Glomerular endothelial cell (primary cell): ENCODE data around the gene EIF4A3. TPM values are rescaled to one million over a fixed set of nuclear protein-coding genes. Genes with fewer than 3 reads are reported as not detected.
"Not testable (repeated sequence)": the region's sequence is repeated elsewhere in the genome, so short reads cannot be mapped to it uniquely, and the experiment has no call there.

Source experiments
- DNase-seq: peaks from one replicate; pipeline ENCODE4 v3.0.0-alpha.2; 2011; ENCODE audit warnings: low read depth, low spot score; ENCODE audit errors: extremely low read depth
- total RNA-seq: library from RNA; depleted of rRNA; stranded (reverse); fragments of >200 nt; gene quantifications from 2 replicates; pipeline ENCODE4 v1.2.3, GENCODE V29; 2015

The EIF4A3 gene
- total RNA-seq, 1 donor from 2014 or later: 71.3 TPM

- no peak for DNase-seq
These were observed 44.1 kb downstream of the EIF4A3 start for GRCh38 chr17:80102664-80103448.

- no peak for DNase-seq
These were observed 44.8 kb downstream of the EIF4A3 start for GRCh38 chr17:80101946-80102663.

- no peak for DNase-seq
These were observed 45.6 kb downstream of the EIF4A3 start, which contains the start of gene GAA for GRCh38 chr17:80101011-80101945. GAA (plus strand) TSS chr17:80101581; CDS start chr17:80104587, 3,006 bp downstream.

- DNase-seq: no peak
These were observed 46.9 kb downstream of the EIF4A3 start for GRCh38 chr17:80100035-80100323.

GRCh38 chr17:80099291-80100034 is 47.5 kb downstream of the EIF4A3 start:
- no peak for DNase-seq

GRCh38 chr17:80097844-80098691 is 48.9 kb downstream of the EIF4A3 start:
- no peak for DNase-seq

- no peak for DNase-seq
These were observed 49.8 kb downstream of the EIF4A3 start for GRCh38 chr17:80097127-80097621.

GRCh38 chr17:80096561-80097021 is 50.3 kb downstream of the EIF4A3 start:
- DNase-seq: no peak

GRCh38 chr17:80095844-80096475 is 51.0 kb downstream of the EIF4A3 start:
- no peak for DNase-seq

GRCh38 chr17:80095038-80095843 is 51.7 kb downstream of the EIF4A3 start:
- DNase-seq: no peak

GRCh38 chr17:80092959-80093358 is 54.0 kb downstream of the EIF4A3 start:
- DNase-seq: no peak

- DNase-seq: no peak
These were observed 55.6 kb downstream of the EIF4A3 start for GRCh38 chr17:80091376-80091775.

GRCh38 chr17:80090164-80090563 is 56.8 kb downstream of the EIF4A3 start:
- not testable (repeated sequence) for DNase-seq

- DNase-seq: no peak
These were observed 57.2 kb downstream of the EIF4A3 start for GRCh38 chr17:80089762-80090161.

GRCh38 chr17:80087346-80088265 is 59.3 kb downstream of the EIF4A3 start:
- DNase-seq: no peak

GRCh38 chr17:80086616-80087015 is 60.3 kb downstream of the EIF4A3 start:
- no peak for DNase-seq

- no peak for DNase-seq
These were observed 60.8 kb downstream of the EIF4A3 start for GRCh38 chr17:80086081-80086480.
